Measurements from ENCODE around the gene STXBP6. TPM values are rescaled to one million over a fixed set of nuclear protein-coding genes. Genes with fewer than 3 reads are reported as not detected.

The STXBP6 gene
- total RNA-seq, 2 donors from 2014 or later: 20.1 to 28.3 TPM

DNA sequence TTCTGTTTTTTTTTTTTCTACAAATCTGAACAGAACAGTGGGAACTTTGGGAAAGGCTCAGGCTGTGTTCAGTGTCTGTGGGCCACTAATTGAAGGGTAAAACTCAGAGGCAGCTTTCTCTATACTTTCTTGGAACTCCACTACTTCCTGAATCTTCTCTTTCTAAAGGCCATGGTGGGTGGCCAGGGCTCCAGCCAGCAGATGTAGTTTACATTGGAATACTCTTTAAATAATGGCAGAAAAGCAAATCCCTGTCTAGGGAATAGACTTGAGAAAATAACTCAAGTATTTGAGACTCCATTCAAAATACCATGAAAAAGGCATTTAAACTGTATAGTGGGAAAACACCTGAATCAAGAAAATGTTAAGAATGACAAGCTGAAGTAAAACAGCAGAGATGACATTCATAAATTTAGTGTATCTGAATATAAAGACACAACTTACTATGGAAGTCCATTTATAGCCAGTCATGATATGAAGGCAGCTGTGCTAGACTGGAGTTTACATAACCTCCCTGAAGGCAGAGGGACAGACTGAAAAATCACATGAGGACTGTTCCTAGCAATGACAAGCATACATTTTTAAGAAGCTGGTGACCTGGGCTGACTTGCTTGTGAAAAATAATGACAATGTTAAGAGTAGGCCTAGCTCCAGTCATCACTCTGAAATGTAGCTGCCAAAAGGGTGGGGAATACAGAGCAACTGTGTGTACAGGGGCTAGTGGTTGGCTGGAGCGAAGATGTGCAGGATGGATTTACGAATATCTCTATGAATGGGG is 168.6 kb downstream of the STXBP6 start:
- Histone ChIP-seq H3K9me3 (no peaks in the 10 kb centered on the region), H3K4me1 (peaks cover 30% of the 10 kb centered on the region), H3K4me3 (no peak overlapping the region), H3K27ac (peak overlapping the region in 1 of 4 donors; percentile 20), H3K36me3 (replicated peaks in 1 of 2; ENCODE audit: insufficient read depth in 1 of 2, low read depth in 2 of 2) (no peaks in the 10 kb centered on the region), H3K27me3 (no peaks in the 10 kb centered on the region)
- WGBS, 2 donors: 94 to 98% methylated on average over 2 of the region's 2 CpGs
- DNase-seq: no peak
- ATAC-seq: no peak
- intact Hi-C loops (cut with DNase I): no loop called here
- TF ChIP-seq, protein P1, sequence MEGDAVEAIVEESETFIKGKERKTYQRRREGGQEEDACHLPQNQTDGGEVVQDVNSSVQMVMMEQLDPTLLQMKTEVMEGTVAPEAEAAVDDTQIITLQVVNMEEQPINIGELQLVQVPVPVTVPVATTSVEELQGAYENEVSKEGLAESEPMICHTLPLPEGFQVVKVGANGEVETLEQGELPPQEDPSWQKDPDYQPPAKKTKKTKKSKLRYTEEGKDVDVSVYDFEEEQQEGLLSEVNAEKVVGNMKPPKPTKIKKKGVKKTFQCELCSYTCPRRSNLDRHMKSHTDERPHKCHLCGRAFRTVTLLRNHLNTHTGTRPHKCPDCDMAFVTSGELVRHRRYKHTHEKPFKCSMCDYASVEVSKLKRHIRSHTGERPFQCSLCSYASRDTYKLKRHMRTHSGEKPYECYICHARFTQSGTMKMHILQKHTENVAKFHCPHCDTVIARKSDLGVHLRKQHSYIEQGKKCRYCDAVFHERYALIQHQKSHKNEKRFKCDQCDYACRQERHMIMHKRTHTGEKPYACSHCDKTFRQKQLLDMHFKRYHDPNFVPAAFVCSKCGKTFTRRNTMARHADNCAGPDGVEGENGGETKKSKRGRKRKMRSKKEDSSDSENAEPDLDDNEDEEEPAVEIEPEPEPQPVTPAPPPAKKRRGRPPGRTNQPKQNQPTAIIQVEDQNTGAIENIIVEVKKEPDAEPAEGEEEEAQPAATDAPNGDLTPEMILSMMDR (IDR thresholded peaks at IDR 0.05): no peak
- no peak for TF ChIP-seq POLR2A (IDR thresholded peaks at IDR 0.05)

DNA sequence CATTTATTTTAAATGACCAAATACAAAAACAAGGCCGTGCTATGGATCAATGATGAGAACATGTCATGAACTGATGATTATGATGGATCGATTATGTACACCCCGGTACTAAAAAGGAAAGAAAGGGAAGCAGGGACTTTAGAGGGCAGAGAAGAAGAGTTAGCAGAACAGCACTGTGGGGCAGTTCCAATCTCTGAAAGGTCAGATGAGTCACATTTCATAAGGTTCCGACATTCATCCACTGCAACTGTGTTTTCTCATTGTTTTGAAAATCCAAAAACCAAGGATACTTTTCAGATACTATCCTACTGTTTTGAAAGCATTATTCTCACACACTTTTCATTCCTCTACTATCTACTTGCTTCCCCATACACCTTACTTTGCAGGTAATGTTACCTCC is 169.3 kb downstream of the STXBP6 start:
- Histone ChIP-seq H3K4me1 (peaks cover 36% of the 10 kb centered on the region), H3K27me3 (no peaks in the 10 kb centered on the region), H3K27ac (peak overlapping the region in 1 of 4 donors; percentile 20), H3K4me3 (no peak overlapping the region), H3K36me3 (replicated peaks in 1 of 2; ENCODE audit: insufficient read depth in 1 of 2, low read depth in 2 of 2) (no peaks in the 10 kb centered on the region), H3K9me3 (no peaks in the 10 kb centered on the region)
- intact Hi-C loops (cut with DNase I): no loop called here
- WGBS, 2 donors: 52 to 59% methylated on average over 4 of the region's 4 CpGs
- DNase-seq (no peak), ATAC-seq (no peak)
- TF ChIP-seq, protein P1 (IDR thresholded peaks at IDR 0.05): no peak
- no peak for TF ChIP-seq POLR2A (IDR thresholded peaks at IDR 0.05)

DNA sequence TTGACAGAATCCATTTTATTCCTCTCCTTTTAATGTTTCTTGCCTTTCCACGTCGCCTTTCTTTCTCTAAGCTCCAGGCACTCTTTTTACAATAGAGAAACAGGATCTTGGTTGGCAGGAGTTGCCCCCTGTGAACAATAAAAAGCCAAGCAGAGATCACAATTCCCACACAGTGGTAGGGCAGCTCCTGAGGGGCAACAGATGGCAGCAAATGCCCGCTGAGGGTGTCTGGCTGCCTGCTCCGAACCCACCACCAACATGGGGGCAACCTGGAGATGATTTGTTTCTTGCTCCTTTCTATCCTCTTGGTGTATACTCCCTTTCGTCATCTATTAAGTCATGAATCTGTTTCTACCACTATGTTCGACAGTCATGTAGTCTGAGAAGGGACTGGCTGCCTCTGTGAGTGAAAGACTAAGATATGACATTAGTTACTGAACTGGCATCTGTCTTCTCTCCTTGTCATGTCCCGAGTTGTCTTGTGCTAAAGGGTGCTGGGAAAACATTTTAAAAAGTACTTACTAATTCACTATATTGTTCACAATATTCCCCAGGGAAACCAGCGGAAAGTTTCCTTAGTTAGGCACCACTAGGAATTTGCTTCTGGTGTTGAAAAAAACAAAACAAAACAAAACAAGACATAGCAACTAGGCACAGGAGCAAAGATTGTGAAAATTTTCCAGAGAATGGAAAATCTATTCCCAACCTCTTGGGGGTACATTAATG is 170.1 kb downstream of the STXBP6 start:
- H3K4me3 ChIP-seq: no peak overlapping the region
- H3K27ac ChIP-seq: no peak overlapping the region
- H3K36me3 ChIP-seq (replicated peaks in 1 of 2; ENCODE audit: insufficient read depth in 1 of 2, low read depth in 2 of 2): no peaks in the 10 kb centered on the region
- DNase-seq (no peak), ATAC-seq (no peak)
- H3K27me3 ChIP-seq: no peaks in the 10 kb centered on the region
- H3K4me1 ChIP-seq: peaks cover 37% of the 10 kb centered on the region
- WGBS, 2 donors: 88 to 94% methylated on average over 8 of the region's 8 CpGs
- intact Hi-C loops (cut with DNase I): no loop called here
- no peak for TF ChIP-seq POLR2A (IDR thresholded peaks at IDR 0.05)
- TF ChIP-seq, protein P1 (IDR thresholded peaks at IDR 0.05): no peak
- H3K9me3 ChIP-seq: no peaks in the 10 kb centered on the region

DNA sequence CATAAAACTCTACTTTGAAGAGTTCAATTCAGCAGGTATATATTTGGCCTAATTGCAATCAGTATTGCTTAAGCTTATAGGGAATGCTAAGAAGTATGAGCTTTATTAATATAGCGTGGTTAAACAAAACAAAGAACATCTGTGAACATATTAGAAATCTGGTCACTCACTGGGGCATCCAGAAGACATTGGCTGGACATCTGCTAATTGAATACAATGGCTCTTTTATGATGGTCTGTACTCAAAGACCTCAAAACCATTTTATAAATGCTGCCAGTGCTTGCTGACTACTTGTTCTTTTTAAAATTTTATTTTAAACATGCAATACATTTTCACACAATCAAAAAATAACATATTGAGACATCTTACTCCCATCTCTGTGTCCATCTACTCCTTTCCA is 173.0 kb downstream of the STXBP6 start:
- Histone ChIP-seq H3K27me3 (no peaks in the 10 kb centered on the region), H3K9me3 (no peaks in the 10 kb centered on the region), H3K36me3 (replicated peaks in 1 of 2; ENCODE audit: insufficient read depth in 1 of 2, low read depth in 2 of 2) (no peaks in the 10 kb centered on the region), H3K4me1 (peaks cover 46% of the 10 kb centered on the region), H3K4me3 (no peak overlapping the region), H3K27ac (no peak overlapping the region)
- ATAC-seq: no peak
- WGBS, 2 donors: 83 to 93% methylated on average over 1 of the region's 1 CpG
- DNase-seq: no peak
- intact Hi-C loops (cut with DNase I): no loop called here
- TF ChIP-seq, protein P1 (IDR thresholded peaks at IDR 0.05): no peak
- TF ChIP-seq POLR2A (IDR thresholded peaks at IDR 0.05): no peak

All from body of pancreas (tissue), 4 donors.